Stimulated activated CD8-positive, alpha-beta memory T cell treated with anti-CD3 and anti-CD28 coated beads, Interleukin-7, amount 100 ng/mL, for 24 hours (primary cell): Measurements from ENCODE around the gene ADD2.
"Not testable (repeated sequence)": the region's sequence is repeated elsewhere in the genome, so short reads cannot be mapped to it uniquely, and the experiment has no call there.

Experiments used
- DNase-seq: peaks from one replicate; pipeline ENCODE4 v3.0.0-alpha.2; 2020; ENCODE audit warnings: low read depth

The ADD2 gene

DNA sequence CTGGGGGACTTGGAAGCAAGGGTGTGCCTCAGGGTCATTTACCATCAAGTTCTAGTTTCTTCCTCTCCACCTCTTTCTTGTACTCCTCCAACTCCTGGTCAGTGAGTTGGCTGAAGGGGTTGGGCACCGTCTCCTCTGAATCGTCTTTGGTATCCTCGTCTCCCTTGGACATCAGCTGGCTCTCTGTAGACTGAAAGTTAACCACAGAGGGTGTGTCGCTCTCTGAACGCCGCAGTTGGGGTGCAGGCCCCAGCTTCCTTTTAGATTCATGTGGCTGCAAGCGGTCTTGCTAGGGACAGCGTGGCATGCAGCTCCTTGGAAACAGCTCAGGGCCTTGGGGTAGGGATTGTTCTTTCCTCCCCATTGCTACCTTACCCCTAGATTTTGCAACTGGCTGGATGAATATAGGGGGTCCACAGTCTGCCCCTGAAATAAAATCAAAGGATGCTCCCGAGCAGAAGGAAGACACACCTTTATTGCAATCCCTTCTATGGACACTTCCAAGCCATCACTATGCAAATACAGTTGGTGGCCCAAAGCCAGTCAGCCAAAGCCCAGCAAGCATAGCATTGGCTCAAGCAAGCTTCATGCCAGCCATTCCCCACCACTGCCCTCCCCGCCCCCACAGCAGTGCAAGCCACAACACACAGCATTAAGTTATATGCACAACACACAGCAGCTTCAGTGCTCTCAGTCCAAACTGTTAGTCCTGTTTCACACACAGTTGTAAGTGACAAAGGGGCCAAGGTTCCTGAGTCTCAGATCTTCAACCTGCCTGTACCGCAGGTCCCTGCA lies 93.2 kb downstream of the ADD2 start:
- no peak for DNase-seq

DNA sequence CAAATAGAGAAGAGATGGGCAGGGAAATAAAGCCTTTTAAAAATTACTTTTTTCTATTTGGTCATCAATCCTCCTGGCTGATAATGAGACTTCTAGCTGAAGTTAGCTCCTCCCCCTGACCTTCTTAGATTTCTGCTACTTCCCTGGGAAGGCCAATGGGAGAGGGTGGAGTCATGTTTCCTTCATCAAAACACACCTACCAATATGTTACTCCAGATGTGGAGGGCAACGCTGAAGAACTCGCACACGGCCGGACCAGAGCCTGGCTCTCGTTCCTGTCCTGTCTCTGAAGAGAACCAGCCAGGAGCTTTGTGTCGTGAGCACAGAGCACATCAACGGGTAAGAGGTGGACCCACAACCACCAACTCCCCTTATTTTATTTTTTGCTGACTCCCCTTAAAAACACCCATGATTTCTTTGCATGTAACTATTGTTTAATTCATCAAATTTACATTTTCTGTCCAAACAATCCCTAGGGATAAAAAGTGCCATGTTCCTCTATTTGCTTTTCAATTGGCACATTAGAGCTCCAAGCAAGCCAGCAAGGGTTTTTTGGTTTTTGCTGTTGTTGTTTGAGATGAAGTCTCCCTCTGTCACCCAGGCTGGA lies 94.9 kb downstream of the ADD2 start:
- no peak for DNase-seq

DNA sequence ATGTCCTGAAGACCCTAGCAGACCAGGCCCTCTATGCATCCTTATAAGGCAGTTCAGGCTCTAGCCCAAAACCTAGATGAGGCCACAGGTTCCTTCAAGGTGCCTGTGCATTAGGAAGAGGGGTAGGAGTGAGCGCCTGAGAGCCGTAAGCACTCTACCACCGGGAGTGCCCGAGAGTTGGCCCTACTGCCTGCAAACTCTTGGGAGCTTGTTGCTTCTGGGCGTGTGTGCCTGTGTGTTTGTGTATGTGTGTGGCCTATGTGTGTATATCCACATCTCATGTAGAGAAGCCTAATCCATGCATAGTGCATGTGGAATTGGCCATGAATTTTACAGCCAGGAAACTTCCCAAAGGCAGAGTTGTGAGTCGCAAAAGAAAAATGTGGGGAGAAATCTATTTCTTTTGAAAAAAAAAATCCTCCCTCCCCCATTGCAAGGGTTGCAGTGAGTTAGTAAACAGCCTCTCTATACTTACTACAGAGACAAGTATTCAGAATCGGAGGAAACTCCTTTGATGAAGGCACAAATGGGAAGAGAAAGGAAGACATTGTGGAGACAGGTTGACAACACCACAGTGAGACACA lies 96.8 kb downstream of the ADD2 start:
- DNase-seq: no peak

DNA sequence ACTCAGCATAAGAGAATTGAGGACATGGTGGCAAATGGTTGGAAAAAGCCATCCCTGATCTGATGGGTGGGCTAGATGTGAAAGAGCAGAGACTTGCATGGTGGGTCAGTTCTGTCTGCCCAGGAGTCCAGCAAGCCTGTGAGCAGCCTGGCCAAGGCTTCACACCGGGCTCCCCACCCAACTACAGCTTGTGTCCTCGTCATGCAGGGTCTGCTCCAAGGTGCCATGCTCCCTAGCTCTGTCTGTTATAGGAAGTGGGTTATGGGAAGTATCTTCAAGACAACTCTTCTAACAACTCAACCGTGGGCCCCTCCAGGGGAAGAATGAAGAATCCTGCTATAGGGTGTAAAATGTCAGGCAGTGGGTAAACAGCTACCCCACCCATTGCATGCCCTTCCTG lies 97.4 kb downstream of the ADD2 start:
- DNase-seq: no peak

DNA sequence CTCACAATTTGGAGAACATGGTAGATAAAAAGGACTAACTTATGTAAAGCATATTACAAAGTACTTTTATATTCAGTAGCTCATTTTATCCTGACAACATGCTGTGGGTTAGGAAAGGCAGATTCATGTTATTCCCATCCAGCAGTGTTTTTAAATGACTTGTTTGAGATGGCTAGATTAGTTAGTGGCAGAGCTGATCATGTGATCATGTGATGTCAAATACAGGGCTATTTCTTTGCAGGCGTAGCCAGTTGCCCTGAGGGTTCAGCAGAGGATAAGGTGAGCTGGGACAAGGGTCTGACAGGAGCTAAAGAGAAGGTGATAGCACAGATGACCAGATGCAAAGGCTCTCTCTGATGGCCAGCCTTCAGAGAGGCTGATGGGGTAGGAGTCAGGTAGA lies 97.8 kb downstream of the ADD2 start:
- no peak for DNase-seq

DNA sequence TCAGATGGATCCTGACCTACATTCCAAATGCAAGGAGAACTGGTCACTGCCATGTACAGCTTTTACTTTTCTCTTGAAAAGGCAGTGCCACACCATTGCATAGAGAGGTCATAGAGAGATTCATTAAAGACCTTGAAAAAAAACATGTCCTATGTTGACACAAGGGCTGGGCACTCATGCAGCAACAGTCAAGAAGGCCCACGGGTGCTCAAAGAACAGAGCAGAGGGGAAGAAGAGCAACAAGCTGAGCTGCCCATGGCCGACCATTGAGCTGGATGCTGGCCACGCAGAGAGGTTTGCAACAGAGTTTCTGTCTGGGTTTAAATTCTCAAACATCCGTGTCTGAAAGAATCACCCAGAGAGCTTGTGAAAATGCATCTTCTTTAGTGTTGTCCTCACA lies 99.1 kb downstream of the ADD2 start:
- DNase-seq: no peak

DNA sequence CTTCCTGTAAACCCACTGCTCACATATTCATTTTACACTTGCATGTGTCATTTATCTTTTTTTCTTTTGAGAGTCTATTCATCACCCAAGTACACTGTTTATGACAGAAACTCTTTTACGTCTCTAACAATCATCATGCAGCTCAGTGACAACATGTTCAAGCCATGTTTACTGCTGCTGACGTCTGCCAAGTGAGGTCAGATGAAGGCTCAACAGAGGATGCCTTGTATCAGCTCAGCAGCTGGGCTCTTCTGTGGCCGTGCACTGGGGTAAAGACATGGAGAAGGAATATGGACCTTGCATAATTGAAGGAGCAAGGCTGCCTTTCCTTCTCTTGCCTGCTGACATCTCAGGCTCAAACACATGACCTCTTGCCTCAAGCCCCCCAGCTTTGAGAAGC lies 99.6 kb downstream of the ADD2 start:
- DNase-seq: no peak

DNA sequence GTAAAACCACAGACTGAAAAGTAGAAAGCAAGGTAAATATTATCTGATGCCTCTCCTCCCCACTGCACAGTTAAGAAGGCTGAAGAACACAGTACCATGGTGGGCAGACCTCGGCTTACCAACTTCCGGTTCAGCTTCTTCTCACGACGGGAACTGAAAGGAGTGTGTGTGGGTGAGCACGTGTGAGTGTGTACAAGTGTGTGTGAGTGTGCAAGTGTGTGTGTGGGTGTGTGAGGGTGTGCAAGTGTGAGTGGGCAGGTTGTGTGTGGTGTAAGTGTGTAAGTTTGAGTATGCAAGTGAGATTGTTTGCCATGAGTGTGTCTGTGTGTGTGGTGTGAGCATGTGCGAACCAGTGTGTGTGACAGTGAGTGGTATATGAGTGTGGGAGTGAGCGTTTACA lies 103.5 kb downstream of the ADD2 start:
- DNase-seq: no peak

DNA sequence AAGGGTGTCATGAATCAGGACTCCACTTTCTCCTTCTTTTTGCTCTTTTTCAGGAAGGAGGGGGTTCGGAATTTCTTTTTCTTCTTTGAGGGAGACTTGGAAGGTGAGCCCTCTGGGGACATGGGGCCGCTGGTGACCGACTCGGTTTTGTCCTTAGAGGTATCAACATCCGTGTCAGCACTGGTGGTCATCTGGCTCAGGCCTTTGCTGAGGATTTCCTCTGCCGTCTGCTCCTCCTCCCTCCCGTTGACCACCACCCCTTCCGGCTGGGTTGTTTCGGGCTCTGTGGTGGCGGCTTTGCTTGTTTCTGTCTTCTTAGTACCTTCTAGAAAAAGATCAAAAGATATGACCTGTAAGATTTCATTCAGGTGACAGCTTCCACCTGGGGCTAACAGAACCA lies 104.6 kb downstream of the ADD2 start:
- DNase-seq: no peak

DNA sequence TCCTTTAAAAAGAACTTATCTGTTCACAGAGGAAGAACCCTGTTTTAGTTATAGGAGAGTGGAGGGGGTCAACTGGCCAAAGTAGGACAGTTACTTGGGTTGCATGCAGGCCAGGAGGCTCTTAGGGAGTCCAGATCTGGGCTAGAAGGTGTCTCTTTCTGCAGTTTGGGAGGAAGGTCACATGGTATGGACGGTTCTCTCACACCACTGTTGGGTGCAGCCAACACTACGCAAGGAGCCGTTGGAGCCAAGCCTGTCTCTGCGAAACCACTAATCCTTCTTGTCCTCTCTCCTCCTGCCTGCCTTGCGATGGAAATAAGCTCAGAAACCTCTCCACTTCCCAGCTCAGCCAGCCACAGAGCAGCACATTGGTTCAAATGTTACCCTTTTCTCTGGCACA lies 108.4 kb downstream of the ADD2 start:
- no peak for DNase-seq

DNA sequence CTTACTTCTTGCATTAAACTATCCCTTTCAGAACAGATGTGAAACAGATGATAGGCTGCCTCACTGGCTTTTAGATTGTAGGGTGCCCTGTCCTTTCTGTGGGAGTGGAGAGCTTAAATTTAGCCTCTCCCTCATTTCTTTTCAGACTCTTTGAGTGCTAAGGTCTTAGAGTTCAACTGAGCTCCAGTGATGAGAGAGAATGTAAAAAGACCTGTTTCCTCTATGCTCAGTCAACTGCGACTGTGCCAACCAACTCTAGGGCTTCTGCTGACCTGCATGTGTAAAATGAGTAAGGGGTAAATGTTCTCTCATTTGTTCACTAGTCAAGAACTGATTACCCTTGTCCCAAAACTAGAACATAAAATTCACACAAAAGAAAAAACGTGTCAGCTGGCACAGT lies 109.5 kb downstream of the ADD2 start:
- DNase-seq: no peak

DNA sequence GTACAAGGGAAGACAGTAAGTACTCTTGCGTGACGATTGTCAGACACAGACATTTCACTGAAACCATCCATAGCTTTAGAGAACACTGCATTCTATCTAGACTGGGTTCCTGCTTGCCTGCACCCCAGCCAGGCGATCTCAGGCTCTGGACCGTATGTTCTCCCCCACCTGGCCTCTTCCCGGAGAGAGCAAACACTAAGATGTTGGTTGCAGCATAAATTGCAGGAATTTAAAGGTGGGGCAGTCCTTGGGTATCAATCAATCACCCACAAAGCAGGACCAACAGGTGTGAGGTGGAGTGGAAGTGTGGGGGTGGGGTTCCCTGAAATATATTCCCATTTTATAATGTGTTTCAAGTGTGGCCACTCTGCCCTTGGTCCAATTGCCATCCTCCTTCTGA lies 110.8 kb downstream of the ADD2 start:
- DNase-seq: no peak

DNA sequence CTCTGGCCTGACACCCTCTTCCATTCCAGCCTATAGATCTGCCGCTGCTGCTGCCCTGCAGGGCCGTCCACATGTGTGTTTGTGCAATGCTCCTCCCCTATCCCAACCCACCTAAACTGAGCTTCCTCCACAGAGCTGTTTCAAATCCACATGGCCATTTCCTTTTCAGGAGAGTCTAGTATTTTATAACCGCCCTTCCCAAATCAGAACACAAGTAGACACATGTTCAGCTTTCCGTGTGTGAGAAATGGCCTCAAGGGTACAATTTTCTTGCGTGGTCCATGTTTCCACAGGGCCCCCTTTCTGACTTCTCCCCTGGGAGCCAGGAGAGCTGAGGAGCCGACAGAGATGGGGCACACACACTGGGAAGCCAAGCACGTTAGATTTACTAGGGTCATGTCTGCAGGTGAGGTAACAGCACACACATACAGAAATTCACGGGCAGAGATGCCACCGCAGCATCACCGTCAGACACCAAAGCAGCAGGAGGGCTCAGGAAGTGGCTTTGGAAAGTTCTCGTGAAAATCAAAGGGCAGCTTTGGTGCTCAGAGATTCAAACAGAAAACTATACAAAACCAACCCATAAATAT lies 111.5 kb downstream of the ADD2 start:
- no peak for DNase-seq

DNA sequence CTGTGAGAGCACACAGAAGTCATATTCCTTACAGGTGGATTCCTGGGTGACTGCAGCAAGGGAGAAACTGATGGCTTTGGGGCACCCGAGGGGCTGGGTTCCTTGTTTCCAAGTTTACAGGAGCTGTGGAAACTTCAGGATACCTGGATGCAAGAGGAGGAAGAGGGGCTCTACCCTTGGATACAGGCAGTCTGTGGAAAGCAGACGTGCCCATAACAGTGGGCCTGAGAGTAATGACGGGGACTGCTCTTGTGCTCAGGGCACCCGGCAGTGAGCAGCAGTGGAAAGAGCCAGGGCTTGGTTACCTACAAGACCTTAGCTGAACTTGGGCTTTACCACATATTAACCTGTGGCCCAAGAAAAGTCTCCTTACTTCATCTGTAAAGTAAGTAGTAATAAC lies 112.2 kb downstream of the ADD2 start:
- no peak for DNase-seq

DNA sequence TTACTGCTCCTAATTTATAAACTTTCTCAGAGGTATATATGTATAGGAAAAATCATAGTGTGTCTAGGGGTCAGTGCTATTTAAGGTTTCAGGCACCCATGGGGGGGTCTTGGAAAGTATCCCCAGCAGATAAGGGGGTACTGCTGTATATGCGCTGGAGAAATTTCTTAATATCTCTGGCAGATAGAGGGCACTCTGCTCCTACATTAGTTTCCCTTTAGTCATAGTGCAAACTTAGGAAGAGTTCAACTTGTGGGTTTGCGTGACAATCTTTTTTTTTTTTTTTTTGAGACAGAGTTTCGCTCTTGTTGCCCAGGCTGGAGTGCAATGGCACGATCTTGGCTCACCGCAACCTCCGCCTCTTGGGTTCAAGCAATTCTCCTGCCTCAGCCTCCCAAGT lies 112.8 kb downstream of the ADD2 start:
- not testable (repeated sequence) for DNase-seq

DNA sequence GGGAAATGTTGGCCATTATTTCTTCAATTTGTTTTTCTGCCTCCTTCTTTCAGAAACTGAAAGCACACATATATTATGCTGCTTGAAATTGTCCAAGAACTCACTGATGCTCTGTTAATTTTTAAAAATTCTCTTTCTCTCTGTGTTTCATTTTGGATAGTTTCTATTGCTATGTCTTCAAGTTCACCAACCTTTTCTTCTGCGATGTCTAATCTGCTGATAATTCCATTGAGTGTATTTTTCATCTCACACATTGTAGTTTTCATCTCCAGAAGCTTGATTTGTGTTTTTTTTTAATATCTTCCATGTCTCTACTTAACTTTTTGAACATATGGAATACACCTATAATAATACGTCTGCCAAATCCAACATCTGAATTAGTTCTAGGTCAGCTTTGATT lies 116.3 kb downstream of the ADD2 start:
- no peak for DNase-seq

DNA sequence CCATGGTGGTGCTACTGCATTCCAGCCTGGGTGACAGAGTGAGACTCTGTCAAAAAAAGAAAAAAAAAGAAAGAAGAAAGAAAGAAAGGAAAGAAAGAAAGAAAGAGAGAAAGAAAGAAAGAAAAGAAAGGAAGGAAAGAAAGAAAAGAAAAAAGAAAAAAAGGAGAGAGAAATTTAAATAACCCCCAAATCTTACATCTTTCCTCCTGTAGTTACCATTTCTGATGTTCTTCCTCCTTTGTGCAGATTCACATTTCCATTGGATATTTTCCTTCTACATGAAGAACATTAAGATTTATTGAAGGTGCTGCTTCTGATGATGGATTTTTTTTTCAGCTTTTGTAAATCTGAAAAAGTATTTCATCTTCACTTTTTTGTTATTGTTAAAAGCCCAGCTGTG lies 117.0 kb downstream of the ADD2 start:
- no peak for DNase-seq

DNA sequence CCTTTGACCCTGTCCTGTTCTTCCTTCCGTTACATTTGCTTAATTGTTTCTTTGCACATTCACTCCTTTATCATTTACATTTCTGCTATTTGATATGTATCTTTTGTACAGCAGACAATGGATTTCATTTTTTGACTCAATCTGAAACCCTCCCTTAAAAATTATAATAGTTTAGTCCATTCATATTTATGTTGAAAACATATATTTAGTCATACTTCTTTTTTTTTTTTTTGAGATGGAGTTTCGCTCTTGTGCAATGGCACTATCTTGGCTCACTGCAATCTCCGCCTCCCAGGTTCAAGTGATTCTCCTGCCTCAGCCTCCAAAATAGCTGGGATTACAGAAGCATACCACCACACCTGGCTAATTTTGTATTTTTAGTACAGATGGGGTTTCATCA lies 119.0 kb downstream of the ADD2 start:
- DNase-seq: no peak

DNA sequence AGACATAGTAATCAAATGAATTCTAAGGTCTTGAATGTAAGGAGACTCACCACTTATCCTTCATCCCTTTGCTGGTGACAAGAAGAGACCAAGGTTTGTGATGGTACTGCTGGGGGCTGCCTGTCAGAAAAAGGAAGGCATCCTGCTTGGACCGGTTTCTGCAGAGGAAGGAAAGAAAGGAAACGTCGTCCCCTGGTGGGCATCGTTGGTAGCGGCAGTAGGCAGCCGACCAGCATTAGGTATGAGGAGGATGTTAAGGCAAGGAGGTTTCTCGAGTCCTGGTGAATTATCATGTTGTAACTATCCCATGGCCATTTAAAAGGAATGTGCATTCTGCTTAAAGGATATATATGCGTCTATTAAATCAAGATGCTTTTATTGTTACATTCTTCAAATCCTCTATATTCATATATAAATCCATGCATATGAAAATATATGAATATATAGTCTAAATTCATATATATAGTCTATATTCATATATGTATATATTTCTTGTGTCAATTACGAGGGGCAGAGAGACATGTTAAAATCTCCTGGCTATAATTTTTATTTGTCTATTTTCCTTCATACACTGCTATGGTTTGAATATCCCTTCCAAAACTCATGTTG lies 120.0 kb downstream of the ADD2 start:
- DNase-seq: peak; percentile 53

DNA sequence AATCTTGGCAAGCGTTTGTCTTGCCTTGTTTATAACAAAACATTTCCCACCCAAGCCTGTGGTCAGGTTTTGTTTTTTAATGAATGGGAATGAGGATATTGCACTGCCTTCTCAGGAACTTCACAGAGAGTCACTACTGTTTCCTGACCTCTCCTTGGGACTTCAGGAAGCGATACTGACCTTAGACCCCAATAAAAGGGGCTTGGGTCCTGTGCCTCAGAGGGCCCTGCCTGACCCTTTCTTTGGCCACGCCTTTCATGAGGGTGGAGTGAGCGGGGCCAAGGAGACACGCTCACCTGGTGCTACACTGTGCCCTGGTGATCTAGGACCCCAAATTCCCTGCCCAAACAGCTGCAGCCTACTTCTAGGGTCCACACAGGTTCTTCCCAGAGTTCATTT lies 121.6 kb downstream of the ADD2 start:
- no peak for DNase-seq

DNA sequence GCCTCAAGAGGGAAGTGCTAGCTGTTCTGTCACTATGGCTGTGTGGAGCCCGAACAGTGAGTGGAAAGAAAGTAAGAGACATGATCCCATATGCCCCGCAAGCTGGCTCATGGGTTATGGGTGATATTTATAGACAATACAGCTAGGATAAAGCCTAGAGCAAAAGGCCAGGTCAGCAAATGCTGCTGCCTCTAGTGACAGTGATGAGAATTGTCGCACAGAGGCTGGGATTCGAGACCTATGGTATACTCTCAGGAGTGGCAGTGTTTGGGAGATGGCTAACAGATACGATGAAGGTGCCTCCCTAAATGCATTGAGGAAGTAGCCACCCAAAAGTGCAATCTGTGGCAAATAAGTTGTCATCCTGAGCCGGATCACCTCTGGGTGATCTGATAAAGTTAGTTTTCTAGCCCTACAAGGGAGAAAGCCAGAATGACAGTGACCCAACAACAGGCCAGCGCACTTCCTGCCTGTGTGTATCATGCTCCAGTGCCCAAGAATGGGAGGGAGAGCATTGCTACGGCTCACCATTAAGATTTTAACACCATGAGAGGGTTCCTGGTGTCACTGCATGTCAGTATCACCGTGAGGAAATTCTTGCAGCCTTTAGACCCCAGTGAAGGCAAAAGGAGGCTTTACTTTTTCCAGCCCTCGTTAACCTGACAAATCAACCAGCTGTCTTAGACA lies 122.1 kb downstream of the ADD2 start:
- no peak for DNase-seq

DNA sequence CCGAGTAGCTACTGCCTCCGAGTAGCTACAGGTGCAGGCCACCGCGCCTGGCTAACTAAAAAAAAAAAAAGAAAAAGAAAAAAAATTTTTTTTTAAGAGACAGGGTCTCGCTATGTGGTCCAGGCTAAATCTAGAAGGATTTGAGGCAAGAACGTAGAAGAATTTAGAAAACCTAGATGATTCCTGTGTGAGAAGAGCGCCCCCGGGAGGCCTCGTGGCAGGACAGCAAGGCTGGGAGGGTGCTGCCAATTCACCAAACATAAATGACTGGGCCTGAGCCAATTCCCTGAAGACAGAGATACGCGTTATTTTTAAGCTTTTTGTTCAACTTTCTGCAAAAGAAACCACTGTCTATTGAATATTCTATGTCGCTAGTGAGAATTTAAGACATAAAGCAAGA lies 124.3 kb downstream of the ADD2 start:
- DNase-seq: no peak
